Keratinocyte (primary cell): ENCODE data around the gene GAB2.

ENCODE experiments used
- EZH2 ChIP-seq: IDR thresholded peaks from one replicate; pipeline ENCODE4 v1.6.1; 2012; ENCODE audit warnings: inconsistent platforms, mild to moderate bottlenecking, low read length, moderate library complexity
- TF ChIP-seq, protein P1 (sequence below), 3 experiments: IDR thresholded peaks in 1 of 3; conservative IDR thresholded peaks in 1 of 3; optimal IDR thresholded peaks in 1 of 3; 2 replicates in 2 of 3; 3 replicates in 1 of 3; pipeline versions ENCODE3 to v1.5.1; 2011; ENCODE audit warnings: low read length in 3 of 3, mild to moderate bottlenecking in 3 of 3, moderate library complexity in 2 of 3, control low read depth in 1 of 3, inconsistent platforms in 1 of 3; ENCODE audit not compliant: insufficient read depth in 2 of 3; ENCODE audit errors: extremely low read depth in 1 of 3

DNA sequence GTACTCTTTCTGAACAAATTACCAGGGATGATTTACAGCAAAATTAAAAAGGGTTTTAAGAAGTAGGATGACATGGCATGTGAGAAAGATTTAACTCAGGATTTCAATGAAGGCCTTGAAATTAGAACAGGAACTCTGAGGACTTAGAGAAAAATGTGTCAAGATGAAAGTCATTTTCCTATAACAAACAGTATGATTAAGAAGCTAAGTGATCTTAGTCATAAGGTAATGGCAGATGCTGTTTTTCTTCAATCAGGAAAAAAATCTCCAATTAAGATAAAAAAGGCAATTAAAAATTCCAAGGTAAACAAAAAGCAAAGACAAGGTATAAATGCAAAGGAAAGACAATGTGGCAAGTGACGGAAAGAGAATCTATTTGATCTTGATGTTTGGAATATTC, 73.5 kb downstream of the GAB2 start:
- TF ChIP-seq, protein P1, sequence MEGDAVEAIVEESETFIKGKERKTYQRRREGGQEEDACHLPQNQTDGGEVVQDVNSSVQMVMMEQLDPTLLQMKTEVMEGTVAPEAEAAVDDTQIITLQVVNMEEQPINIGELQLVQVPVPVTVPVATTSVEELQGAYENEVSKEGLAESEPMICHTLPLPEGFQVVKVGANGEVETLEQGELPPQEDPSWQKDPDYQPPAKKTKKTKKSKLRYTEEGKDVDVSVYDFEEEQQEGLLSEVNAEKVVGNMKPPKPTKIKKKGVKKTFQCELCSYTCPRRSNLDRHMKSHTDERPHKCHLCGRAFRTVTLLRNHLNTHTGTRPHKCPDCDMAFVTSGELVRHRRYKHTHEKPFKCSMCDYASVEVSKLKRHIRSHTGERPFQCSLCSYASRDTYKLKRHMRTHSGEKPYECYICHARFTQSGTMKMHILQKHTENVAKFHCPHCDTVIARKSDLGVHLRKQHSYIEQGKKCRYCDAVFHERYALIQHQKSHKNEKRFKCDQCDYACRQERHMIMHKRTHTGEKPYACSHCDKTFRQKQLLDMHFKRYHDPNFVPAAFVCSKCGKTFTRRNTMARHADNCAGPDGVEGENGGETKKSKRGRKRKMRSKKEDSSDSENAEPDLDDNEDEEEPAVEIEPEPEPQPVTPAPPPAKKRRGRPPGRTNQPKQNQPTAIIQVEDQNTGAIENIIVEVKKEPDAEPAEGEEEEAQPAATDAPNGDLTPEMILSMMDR (optimal IDR thresholded peaks at IDR 0.05 in 1 of 3, IDR thresholded peaks at IDR 0.05 in 1 of 3, conservative IDR thresholded peaks at IDR 0.05 in 1 of 3; ENCODE audit: extremely low read depth in 1 of 3, insufficient read depth in 2 of 3, low read length in 3 of 3): no peak
- TF ChIP-seq EZH2: no peak
